Brain microvascular endothelial cell (primary cell): ENCODE data around the gene ANAPC10.
"Not testable (repeated sequence)": the region's sequence is repeated elsewhere in the genome, so short reads cannot be mapped to it uniquely, and the experiment has no call there.

Source experiments
- DNase-seq: peaks from one replicate; pipeline ENCODE4 v3.0.0-alpha.2; 2020
- H3K27ac ChIP-seq: fragments of 250-450 bp; sonication (Bioruptor Pico); 2 replicates; pipeline ENCODE4 v1.5.1; 2020; ENCODE audit warnings: mild to moderate bottlenecking, moderate library complexity
- H3K27me3 ChIP-seq: fragments of 250-450 bp; sonication (Bioruptor Pico); replicated peaks from 2 replicates; pipeline ENCODE4 v1.5.1; 2020; ENCODE audit warnings: mild to moderate bottlenecking
- H3K36me3 ChIP-seq: fragments of 250-450 bp; sonication (Bioruptor Pico); replicated peaks from 2 replicates; pipeline ENCODE4 v1.5.1; 2020; ENCODE audit warnings: mild to moderate bottlenecking
- H3K4me3 ChIP-seq: 2 replicates; pipeline ENCODE4 v1.5.1; 2011; ENCODE audit warnings: low read depth, mild to moderate bottlenecking, control low read depth, low read length, moderate library complexity
- in situ Hi-C: cut with HindIII; loops from 2 replicates; pipeline ENCODE4 v1.10.0; 2017; ENCODE audit warnings: low sequenced_read_pairs, low pct_ligation_motif_present
- TF ChIP-seq, protein P1 (sequence below): IDR thresholded peaks from 2 replicates; pipeline ENCODE4 v1.5.1; 2011; ENCODE audit warnings: low read depth, mild to moderate bottlenecking, moderate library complexity, low read length, control low read depth, inconsistent platforms; ENCODE audit errors: missing control alignments

The ANAPC10 gene

DNA sequence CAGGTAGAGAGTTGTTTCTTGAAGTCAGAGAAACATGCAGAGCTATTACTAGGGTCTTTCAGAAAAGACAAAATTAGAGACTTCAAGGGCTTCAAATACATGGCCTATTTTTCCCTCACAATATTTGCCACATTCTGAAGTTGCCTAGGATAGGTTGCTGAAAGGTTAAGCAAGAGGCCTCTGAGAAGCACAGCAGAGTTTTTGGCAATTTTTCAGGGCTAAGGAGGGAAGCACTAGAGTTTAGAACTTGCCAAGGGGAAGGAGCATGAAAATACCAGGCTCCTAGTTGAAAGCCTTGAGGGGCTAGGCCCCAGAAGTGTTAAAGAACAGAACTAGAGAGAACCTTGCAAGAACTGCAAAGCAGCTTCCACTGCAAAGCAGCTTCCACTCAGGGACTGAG lies 86.4 kb downstream of the ANAPC10 start:
- Histone ChIP-seq H3K27me3 (no peaks in the 10 kb centered on the region), H3K4me3 (no peak overlapping the region), H3K27ac (no peak overlapping the region), H3K36me3 (no peaks in the 10 kb centered on the region)
- no peak for DNase-seq
- TF ChIP-seq, protein P1, sequence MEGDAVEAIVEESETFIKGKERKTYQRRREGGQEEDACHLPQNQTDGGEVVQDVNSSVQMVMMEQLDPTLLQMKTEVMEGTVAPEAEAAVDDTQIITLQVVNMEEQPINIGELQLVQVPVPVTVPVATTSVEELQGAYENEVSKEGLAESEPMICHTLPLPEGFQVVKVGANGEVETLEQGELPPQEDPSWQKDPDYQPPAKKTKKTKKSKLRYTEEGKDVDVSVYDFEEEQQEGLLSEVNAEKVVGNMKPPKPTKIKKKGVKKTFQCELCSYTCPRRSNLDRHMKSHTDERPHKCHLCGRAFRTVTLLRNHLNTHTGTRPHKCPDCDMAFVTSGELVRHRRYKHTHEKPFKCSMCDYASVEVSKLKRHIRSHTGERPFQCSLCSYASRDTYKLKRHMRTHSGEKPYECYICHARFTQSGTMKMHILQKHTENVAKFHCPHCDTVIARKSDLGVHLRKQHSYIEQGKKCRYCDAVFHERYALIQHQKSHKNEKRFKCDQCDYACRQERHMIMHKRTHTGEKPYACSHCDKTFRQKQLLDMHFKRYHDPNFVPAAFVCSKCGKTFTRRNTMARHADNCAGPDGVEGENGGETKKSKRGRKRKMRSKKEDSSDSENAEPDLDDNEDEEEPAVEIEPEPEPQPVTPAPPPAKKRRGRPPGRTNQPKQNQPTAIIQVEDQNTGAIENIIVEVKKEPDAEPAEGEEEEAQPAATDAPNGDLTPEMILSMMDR: no peak
- in situ Hi-C loops: no loop called here

DNA sequence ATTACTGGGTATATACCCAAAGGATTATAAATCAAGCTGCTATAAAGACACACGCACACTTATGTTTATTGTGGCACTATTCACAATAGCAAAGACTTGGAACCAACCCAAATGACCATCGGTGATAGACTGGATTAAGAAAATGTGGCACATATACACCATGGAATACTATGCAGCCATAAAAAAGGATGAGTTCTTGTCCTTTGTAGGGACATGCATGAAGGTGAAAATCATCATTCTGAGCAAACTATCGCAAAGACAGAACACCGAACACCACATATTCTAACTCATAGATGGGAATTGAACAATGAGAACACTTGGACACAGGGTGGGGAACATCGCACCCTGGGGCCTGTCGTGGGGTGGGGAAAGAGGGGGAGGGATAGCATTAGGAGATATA lies 87.7 kb downstream of the ANAPC10 start:
- H3K27ac ChIP-seq, H3K4me3 ChIP-seq, in situ Hi-C loops, H3K27me3 ChIP-seq, H3K36me3 ChIP-seq, DNase-seq: not testable (repeated sequence)

GRCh38 chr4:145003675-145004074 lies 94.3 kb downstream of the ANAPC10 start:
- no peak overlapping the region for H3K4me3 ChIP-seq
- TF ChIP-seq, protein P1: no peak
- no peaks in the 10 kb centered on the region for H3K36me3 ChIP-seq
- no peak for DNase-seq
- in situ Hi-C loops: no loop called here
- no peak overlapping the region for H3K27ac ChIP-seq
- H3K27me3 ChIP-seq: no peaks in the 10 kb centered on the region

DNA sequence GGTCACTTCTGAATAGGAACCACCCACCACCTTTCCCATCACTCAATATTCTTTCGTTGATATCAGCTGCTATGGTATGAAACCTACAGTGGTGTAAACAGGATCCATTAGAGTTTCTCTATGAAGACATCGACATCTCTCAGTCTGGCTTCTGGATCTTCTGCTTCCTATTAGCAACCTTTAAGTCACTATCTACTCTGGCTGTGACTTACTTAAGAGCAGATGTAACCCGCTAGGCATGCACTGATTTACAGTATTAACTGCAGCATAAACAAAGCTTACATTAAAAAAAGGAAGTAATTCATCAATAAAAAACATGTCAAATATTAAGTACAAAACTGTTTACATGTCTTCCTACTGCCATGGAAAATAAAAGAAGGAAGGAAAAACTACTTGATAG lies 96.4 kb downstream of the ANAPC10 start:
- Histone ChIP-seq H3K4me3 (no peak overlapping the region), H3K27ac (no peak overlapping the region), H3K27me3 (no peaks in the 10 kb centered on the region), H3K36me3 (no peaks in the 10 kb centered on the region)
- in situ Hi-C loops: no loop called here
- DNase-seq: no peak
- TF ChIP-seq, protein P1: no peak

- H3K36me3 ChIP-seq, H3K4me3 ChIP-seq, DNase-seq, H3K27me3 ChIP-seq, in situ Hi-C loops, H3K27ac ChIP-seq: not testable (repeated sequence)
Measured at GRCh38 chr4:145000656-145001055, 97.3 kb downstream of the ANAPC10 start.

GRCh38 chr4:144989306-144989705 lies 108.7 kb downstream of the ANAPC10 start:
- no peak for DNase-seq
- no peak overlapping the region for H3K4me3 ChIP-seq
- H3K27me3 ChIP-seq: no peaks in the 10 kb centered on the region
- TF ChIP-seq, protein P1: no peak
- H3K27ac ChIP-seq: no peak overlapping the region
- no peaks in the 10 kb centered on the region for H3K36me3 ChIP-seq
- in situ Hi-C loops: no loop called here

DNA sequence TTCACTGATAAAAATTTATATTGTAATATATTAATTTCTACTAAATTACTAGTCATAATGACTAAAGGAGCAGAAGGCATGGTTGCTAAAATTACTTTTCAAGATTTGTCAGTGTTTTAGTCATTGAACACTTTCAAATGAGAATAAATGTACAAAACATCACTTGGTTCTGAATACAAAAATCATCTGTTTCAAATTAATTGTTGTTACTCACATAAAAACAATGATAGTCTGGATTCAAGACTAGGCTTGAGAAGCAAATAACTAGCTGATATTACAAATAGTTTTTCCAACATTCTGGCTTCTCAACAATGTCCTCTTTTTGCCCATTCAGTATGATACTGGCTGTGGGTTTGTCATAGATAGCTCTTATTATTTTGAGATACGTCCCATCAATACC lies 112.5 kb downstream of the ANAPC10 start:
- Histone ChIP-seq H3K27me3 (no peaks in the 10 kb centered on the region), H3K4me3 (no peak overlapping the region), H3K27ac (no peak overlapping the region), H3K36me3 (no peaks in the 10 kb centered on the region)
- no peak for DNase-seq
- in situ Hi-C loops: no loop called here
- TF ChIP-seq, protein P1: no peak
